ENCODE results near the gene HIPK4. TPM values are rescaled to one million over a fixed set of nuclear protein-coding genes. Genes with fewer than 3 reads are reported as not detected.

Gene HIPK4
- total RNA-seq, 1 experiment from 2014 or later = 0.74 TPM

GRCh38 chr19:40415768-40416167 is 25.8 kb upstream of the HIPK4 start:
- TF ChIP-seq CBX3 (IDR thresholded peaks at IDR 0.05; ENCODE audit: low read depth) (no peak), ELF1 (IDR thresholded peaks at IDR 0.05; ENCODE audit: borderline replicate concordance, low read depth) (no peak), POLR2A (IDR thresholded peaks at IDR 0.05; ENCODE audit: borderline replicate concordance, extremely low read depth, insufficient read depth, insufficient read length) (no peak), SP1 (IDR thresholded peaks at IDR 0.05; ENCODE audit: low read depth) (no peak), RAD21 (IDR thresholded peaks at IDR 0.05; ENCODE audit: low read depth) (no peak), ATF3 (IDR thresholded peaks at IDR 0.05) (no peak), ZNF274 (IDR thresholded peaks at IDR 0.05; ENCODE audit: low read depth, low read length) (no peak)
- no peak for ATAC-seq
- peak overlapping the region; percentile 68 for H3K27ac ChIP-seq (ENCODE audit: low read depth, low read length)
- H3K9me3 ChIP-seq (ENCODE audit: control insufficient read depth in 1 of 2, insufficient read depth in 1 of 2, low read depth in 1 of 2, low read length in 2 of 2) = no peaks in the 10 kb centered on the region
- H4K20me1 ChIP-seq (ENCODE audit: insufficient read depth) = no peaks in the 10 kb centered on the region
- no peaks in the 10 kb centered on the region for H3K79me2 ChIP-seq (ENCODE audit: insufficient read depth, low read length)
- ChIA-PET CTCF (no interaction called here), POLR2A (interaction anchor here (4.7 kb wide), 1 partner anchor 11 kb away, joined by 23 read pairs; the partner anchor contains the start of gene SERTAD1), RAD21 (ENCODE audit: low non-redundant PET in 1 of 2, low total read pairs in 2 of 2, uncharacterized antibody in 2 of 2, unreplicated experiment in 2 of 2) (interaction anchor here in 1 of 2 experiments (0.6 kb wide), 1 partner anchor 14 kb away, joined by 3 read pairs; no protein-coding TSS in a partner anchor)
- peak overlapping the region; percentile 37; the same call in 1 of the 2 replicates for H3K9ac ChIP-seq (ENCODE audit: low read length)
- no peaks in the 10 kb centered on the region for H3K36me3 ChIP-seq (ENCODE audit: control insufficient read depth in 1 of 2, insufficient read depth in 2 of 2, low read length in 2 of 2)
- DNase-seq (ENCODE audit: low read depth, low spot score) = no peak
- peaks cover 45 to 79% of the 10 kb centered on the region in 2 experiments for H3K4me1 ChIP-seq (ENCODE audit: control insufficient read depth in 1 of 2, insufficient read depth in 2 of 2, low read length in 2 of 2)
- intact Hi-C loops (cut with micrococcal nuclease) = no loop called here
- H3K4me3 ChIP-seq (replicated peaks in 1 of 2; ENCODE audit: low read depth in 1 of 2, low read length in 2 of 2) = no peak overlapping the region
- no peaks in the 10 kb centered on the region for H3K27me3 ChIP-seq (ENCODE audit: insufficient read depth, low read length)
- no peak overlapping the region for H2AFZ ChIP-seq (ENCODE audit: low read depth, low read length, poor library complexity, severe bottlenecking)
- H3K4me2 ChIP-seq (ENCODE audit: low read length) = peak overlapping the region; percentile 84
- no TSS peak for BruUV-seq (replicated peaks)
- no peaks in the 10 kb centered on the region for H3K9me2 ChIP-seq (ENCODE audit: insufficient read depth)

DNA sequence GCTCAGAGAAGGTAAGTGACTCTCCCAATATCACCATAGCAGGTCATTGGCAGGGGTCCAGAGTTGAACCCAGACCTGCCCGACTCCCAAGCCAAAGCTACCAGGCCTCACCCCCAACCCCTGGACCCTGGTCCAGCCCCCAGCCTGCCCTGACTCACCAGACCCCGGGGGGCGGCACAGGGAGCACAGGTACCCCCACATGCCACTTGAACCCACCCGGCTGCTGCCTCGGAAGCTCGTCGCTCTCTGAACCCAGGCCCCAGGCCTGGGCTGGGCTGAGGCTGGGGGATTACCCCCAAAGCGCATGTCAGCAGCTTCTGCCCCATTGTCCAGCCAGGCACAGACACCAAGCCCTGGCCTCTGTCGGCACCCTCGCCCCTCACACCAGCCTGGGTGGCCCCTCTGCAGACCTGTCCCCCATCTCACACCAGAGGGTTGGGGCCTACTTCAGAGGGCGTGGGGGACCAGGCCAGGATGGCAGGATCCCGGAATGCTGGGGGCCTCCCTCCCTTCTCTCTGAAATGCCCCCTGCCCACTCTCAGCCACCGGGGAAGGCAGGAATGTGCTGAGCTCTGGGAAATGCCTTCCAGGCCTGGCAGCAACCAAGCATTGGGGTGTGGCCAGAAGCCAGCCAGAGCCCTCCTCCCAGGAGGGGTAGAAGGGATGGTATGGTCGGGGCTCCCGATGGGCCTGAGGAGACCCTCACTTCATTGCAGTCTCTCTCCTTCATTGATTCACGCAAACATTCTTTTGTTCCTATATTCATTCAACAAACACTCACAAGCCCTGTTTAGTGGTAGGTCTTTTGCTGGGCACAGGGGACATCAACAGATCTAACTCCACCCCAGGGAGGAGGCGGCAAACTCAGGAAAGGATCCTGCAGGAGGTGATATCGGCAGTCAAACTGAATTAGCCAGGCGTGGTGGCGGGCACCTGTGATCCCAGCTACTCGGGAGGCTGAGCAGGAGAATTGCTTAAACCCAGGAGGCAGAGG is 24.9 kb upstream of the HIPK4 start:
- Histone ChIP-seq H2AFZ (ENCODE audit: low read depth, low read length, poor library complexity, severe bottlenecking) (no peak overlapping the region), H4K20me1 (ENCODE audit: insufficient read depth) (no peaks in the 10 kb centered on the region), H3K4me1 (ENCODE audit: control insufficient read depth in 1 of 2, insufficient read depth in 2 of 2, low read length in 2 of 2) (peaks cover 41 to 80% of the 10 kb centered on the region in 2 experiments), H3K79me2 (ENCODE audit: insufficient read depth, low read length) (no peaks in the 10 kb centered on the region), H3K4me2 (ENCODE audit: low read length) (no peak overlapping the region), H3K9me3 (ENCODE audit: control insufficient read depth in 1 of 2, insufficient read depth in 1 of 2, low read depth in 1 of 2, low read length in 2 of 2) (no peaks in the 10 kb centered on the region), H3K9ac (ENCODE audit: low read length) (peak overlapping the region; percentile 20; the same call in 1 of the 2 replicates), H3K27ac (ENCODE audit: low read depth, low read length) (no peak overlapping the region; the same call in 1 of the 2 replicates), H3K4me3 (replicated peaks in 1 of 2; ENCODE audit: low read depth in 1 of 2, low read length in 2 of 2) (no peak overlapping the region), H3K9me2 (ENCODE audit: insufficient read depth) (no peaks in the 10 kb centered on the region), H3K36me3 (ENCODE audit: control insufficient read depth in 1 of 2, insufficient read depth in 2 of 2, low read length in 2 of 2) (no peaks in the 10 kb centered on the region), H3K27me3 (ENCODE audit: insufficient read depth, low read length) (no peaks in the 10 kb centered on the region)
- ATAC-seq (no peak), DNase-seq (ENCODE audit: low read depth, low spot score) (no peak)
- intact Hi-C loops (cut with micrococcal nuclease) = no loop called here
- ChIA-PET CTCF (no interaction called here), POLR2A (interaction anchor here (4.7 kb wide), 1 partner anchor 12 kb away, joined by 23 read pairs; the partner anchor contains the start of gene SERTAD1), RAD21 (ENCODE audit: low non-redundant PET in 1 of 2, low total read pairs in 2 of 2, uncharacterized antibody in 2 of 2, unreplicated experiment in 2 of 2) (no interaction called here)
- no TSS peak for BruUV-seq (replicated peaks)
- TF ChIP-seq YY1 (IDR thresholded peaks at IDR 0.05; ENCODE audit: extremely low read depth, insufficient replicate concordance, low read depth, low read length) (no peak), POLR2A (IDR thresholded peaks at IDR 0.05; ENCODE audit: borderline replicate concordance, extremely low read depth, insufficient read depth, insufficient read length) (no peak), ATF3 (IDR thresholded peaks at IDR 0.05) (no peak), EGR1 (IDR thresholded peaks at IDR 0.05; ENCODE audit: low read depth) (no peak), SP1 (IDR thresholded peaks at IDR 0.05; ENCODE audit: low read depth) (no peak)

Data from HCT116 (cell line).